Lower lobe of right lung (tissue), 2 donors: Measurements from ENCODE around the gene SPINK2. TPM values are rescaled to one million over a fixed set of nuclear protein-coding genes. Genes with fewer than 3 reads are reported as not detected.

Source experiments
- ATAC-seq, 2 donors: fragments of 200-7000 bp; cut with Tn5 transposase; one replicate each; pipeline ENCODE4 v1.9.1; 2020 to 2022; ENCODE audit warnings: mild to moderate bottlenecking in 2 of 2, moderate library complexity in 2 of 2
- DNase-seq: peaks from one replicate; pipeline ENCODE4 v3.0.0-alpha.2; 2020
- H3K27ac ChIP-seq: fragments of 200-600 bp; one replicate; pipeline ENCODE4 v1.8.0; 2022
- H3K27me3 ChIP-seq: fragments of 200-600 bp; one replicate; pipeline ENCODE4 v1.8.0; 2022; ENCODE audit warnings: low read depth
- H3K36me3 ChIP-seq: fragments of 200-600 bp; one replicate; pipeline ENCODE4 v1.8.0; 2022; ENCODE audit warnings: mild to moderate bottlenecking
- H3K4me1 ChIP-seq: fragments of 200-600 bp; one replicate; pipeline ENCODE4 v1.8.0; 2022
- H3K4me3 ChIP-seq: fragments of 200-600 bp; one replicate; pipeline ENCODE4 v1.8.0; 2022; ENCODE audit warnings: mild to moderate bottlenecking
- H3K9me3 ChIP-seq: fragments of 200-600 bp; one replicate; pipeline ENCODE4 v1.8.0; 2022
- intact Hi-C: fragments of 100-400 bp; cut with DNase I; formaldehyde crosslinking; loops from one replicate; pipeline ENCODE4 v1.11.0; 2022
- total RNA-seq: library from RNA; stranded (reverse); fragmentation: NEBNext Ultra II Directional; extraction: Animal tissue kit (Norgen Biotek cat#: 25700); gene quantifications from one replicate; pipeline ENCODE4 v1.2.1, GENCODE V29; 2021
- TF ChIP-seq, protein P1 (sequence below): fragments of 200-600 bp; IDR thresholded peaks from one replicate; pipeline ENCODE4 v1.8.0; 2022; ENCODE audit warnings: antibody characterized with exemption, mild to moderate bottlenecking
- donor health status: DM: no; HTN: yes; CAD: no; lungs with severe emphysema.

SPINK2 gene
- total RNA-seq, 1 donor from 2014 or later = not detected

DNA sequence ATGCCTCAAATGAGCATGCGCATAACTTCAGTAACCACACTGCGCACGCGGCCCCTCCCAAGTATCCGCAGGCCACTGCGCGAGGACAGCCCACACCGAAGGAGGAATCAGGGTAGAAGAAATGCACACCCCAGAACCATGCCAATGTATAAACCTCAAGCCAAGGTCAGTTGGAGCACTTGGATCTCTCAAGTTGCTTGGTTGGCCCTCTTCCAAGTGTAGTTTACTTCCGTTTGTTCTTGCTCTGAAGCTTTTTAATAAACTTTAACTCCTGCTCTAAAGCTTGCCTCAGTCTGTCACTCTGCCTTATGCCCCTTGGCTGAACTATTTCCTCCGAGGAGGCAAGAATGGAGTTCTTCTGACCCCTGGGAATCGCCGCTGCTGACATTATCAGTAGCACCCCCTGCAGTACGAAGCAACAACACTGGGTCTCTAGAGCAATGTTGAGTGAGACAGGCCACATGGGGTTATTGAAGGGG, 22.0 kb upstream of the SPINK2 start:
- TF ChIP-seq, protein P1, sequence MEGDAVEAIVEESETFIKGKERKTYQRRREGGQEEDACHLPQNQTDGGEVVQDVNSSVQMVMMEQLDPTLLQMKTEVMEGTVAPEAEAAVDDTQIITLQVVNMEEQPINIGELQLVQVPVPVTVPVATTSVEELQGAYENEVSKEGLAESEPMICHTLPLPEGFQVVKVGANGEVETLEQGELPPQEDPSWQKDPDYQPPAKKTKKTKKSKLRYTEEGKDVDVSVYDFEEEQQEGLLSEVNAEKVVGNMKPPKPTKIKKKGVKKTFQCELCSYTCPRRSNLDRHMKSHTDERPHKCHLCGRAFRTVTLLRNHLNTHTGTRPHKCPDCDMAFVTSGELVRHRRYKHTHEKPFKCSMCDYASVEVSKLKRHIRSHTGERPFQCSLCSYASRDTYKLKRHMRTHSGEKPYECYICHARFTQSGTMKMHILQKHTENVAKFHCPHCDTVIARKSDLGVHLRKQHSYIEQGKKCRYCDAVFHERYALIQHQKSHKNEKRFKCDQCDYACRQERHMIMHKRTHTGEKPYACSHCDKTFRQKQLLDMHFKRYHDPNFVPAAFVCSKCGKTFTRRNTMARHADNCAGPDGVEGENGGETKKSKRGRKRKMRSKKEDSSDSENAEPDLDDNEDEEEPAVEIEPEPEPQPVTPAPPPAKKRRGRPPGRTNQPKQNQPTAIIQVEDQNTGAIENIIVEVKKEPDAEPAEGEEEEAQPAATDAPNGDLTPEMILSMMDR = no peak
- ATAC-seq = peak; percentile 46 to 65
- Histone ChIP-seq H3K9me3 (no peaks in the 10 kb centered on the region), H3K4me1 (no peaks in the 10 kb centered on the region), H3K4me3 (no peak overlapping the region), H3K27me3 (no peaks in the 10 kb centered on the region), H3K27ac (no peak overlapping the region), H3K36me3 (no peaks in the 10 kb centered on the region)
- DNase-seq = peak; percentile 51
- intact Hi-C loops = no loop called here

DNA sequence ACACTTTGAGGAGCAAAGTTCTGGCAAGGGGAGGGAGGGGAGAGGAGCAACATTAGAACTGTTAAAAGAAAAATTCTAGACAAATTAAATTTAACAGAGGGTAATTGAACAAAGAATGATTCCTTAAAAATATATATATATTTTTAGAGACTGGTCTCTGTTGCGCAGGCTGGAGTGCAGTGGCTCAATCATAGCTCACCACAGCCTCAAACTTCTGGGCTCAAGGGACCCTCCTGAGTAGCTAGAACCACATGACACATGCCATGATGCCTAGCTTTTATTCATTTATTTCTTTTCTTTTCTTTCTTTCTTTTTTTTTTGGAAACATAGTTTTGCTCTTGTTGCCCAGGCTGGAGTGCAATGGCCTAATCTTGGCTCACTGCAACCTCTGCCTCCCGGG, 19.1 kb upstream of the SPINK2 start:
- no peak overlapping the region for H3K4me3 ChIP-seq
- TF ChIP-seq, protein P1 = no peak
- no peaks in the 10 kb centered on the region for H3K4me1 ChIP-seq
- no peaks in the 10 kb centered on the region for H3K27me3 ChIP-seq
- intact Hi-C loops = no loop called here
- ATAC-seq = no peak
- no peaks in the 10 kb centered on the region for H3K9me3 ChIP-seq
- H3K36me3 ChIP-seq = no peaks in the 10 kb centered on the region
- no peak for DNase-seq
- no peak overlapping the region for H3K27ac ChIP-seq

DNA sequence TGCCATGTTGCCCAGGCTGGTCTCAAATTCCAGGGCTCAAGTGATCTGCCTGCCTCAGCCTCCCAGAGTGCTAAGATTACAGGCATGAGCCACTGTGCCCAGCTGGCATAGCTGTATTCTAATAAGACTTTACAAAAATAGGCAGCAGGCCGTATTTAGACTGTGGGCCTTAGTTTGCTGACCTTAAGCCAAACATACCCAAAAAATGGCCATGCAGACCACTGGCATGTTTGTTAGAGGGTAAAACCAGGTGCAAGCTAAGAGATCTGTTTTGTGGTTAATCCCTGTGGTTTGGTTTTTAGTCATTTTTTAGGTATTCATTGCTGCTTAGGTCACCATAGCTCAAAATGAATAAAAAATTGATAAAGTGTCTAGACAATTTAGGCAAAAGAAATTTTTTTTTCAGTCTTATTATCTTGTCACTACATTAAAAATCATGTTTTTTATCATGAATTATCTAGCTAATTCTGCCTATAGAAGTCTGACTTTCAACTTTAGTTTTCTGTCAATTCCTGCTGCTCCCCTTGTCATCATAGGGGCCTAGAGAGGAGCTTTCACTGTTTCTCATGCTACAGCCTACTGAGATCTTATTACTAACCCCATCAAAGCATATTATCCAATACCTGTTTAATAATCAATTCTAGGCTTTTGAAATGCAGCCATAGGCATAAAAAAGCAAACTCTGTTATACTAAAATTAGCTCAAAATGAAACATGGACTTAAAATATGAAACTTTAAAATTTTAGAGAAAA, 7.5 kb upstream of the SPINK2 start:
- TF ChIP-seq, protein P1 = no peak
- DNase-seq = no peak
- H3K9me3 ChIP-seq = no peaks in the 10 kb centered on the region
- no peak overlapping the region for H3K4me3 ChIP-seq
- H3K27ac ChIP-seq = no peak overlapping the region
- no peaks in the 10 kb centered on the region for H3K27me3 ChIP-seq
- no peaks in the 10 kb centered on the region for H3K4me1 ChIP-seq
- no peaks in the 10 kb centered on the region for H3K36me3 ChIP-seq
- no peak for ATAC-seq
- intact Hi-C loops = no loop called here

DNA sequence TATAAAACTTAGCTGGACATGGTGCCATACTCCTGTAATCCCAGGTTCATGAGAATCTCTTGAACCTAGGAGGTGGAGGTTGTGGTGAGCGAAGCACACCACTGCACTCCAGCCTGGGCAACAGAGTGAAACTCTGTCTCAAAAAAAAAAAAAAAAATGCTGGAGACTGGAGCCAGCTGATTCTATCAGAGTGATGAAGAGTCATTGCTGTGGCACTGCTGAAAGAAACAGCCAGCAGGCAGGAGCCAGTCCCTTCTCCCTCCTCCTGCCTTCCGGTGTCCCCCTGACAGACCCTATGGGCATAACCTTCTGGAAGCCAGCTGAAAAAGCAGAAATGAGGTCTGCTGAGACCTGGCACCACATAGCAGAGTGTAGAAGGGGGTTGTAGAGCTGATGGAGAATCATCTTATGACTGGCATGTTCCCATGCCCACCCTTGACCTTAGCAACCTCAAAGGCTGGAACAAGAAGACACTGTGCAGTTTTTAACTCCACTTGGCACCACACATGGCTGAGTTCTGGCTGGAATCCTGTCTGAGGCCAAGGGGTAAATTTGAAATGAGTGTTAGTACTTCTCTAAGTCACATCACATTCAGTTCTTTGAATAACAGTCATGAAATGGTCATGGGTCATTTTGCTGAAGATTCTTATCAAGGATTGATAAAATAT, 2.6 kb upstream of the SPINK2 start:
- ATAC-seq = no peak
- no peaks in the 10 kb centered on the region for H3K36me3 ChIP-seq
- no peak overlapping the region for H3K4me3 ChIP-seq
- DNase-seq = no peak
- intact Hi-C loops = no loop called here
- H3K27ac ChIP-seq = no peak overlapping the region
- no peaks in the 10 kb centered on the region for H3K9me3 ChIP-seq
- H3K27me3 ChIP-seq = peaks cover 26% of the 10 kb centered on the region
- TF ChIP-seq, protein P1 = no peak
- H3K4me1 ChIP-seq = peaks cover 4% of the 10 kb centered on the region

DNA sequence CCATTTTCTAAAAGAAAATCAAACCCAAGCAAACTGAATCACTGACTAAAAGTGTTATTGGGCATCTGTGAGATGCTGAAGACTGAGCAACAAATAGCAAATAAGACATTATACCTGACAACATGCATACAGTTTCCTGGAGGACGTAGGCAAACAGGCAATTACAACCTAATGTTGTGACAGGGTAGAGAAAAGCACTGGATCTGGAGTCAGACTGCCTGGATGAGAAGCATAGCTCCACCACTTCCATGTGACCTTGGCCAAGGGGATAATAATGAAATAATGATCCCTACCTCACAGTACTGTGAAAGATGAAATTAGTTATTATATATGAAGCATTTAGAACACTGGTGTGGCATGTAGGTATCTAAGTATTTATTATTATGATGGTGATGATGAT, 2.7 kb downstream of the SPINK2 start:
- H3K4me3 ChIP-seq = no peak overlapping the region
- H3K9me3 ChIP-seq = no peaks in the 10 kb centered on the region
- DNase-seq (no peak), ATAC-seq (no peak)
- H3K27me3 ChIP-seq = peaks cover 26% of the 10 kb centered on the region
- TF ChIP-seq, protein P1 = no peak
- H3K36me3 ChIP-seq = no peaks in the 10 kb centered on the region
- peaks cover 4% of the 10 kb centered on the region for H3K4me1 ChIP-seq
- intact Hi-C loops = no loop called here
- H3K27ac ChIP-seq = no peak overlapping the region
